ENCODE results near the gene ABCA7. TPM values are rescaled to one million over a fixed set of nuclear protein-coding genes. Genes with fewer than 3 reads are reported as not detected.
"Not testable (repeated sequence)": the region's sequence is repeated elsewhere in the genome, so short reads cannot be mapped to it uniquely, and the experiment has no call there.

The ABCA7 gene
- total RNA-seq, 1 experiment from 2014 or later, result 6.2 TPM

GRCh38 chr19:1014161-1015060 lies 25.5 kb upstream of the ABCA7 start:
- no peak for DNase-seq (ENCODE audit: low spot score)
- in situ Hi-C loops (cut with HindIII; ENCODE audit: low sequenced_read_pairs), result no loop called here

GRCh38 chr19:1015061-1015781 lies 24.7 kb upstream of the ABCA7 start:
- no peak for DNase-seq (ENCODE audit: low spot score)
- in situ Hi-C loops (cut with HindIII; ENCODE audit: low sequenced_read_pairs), result no loop called here

DNA sequence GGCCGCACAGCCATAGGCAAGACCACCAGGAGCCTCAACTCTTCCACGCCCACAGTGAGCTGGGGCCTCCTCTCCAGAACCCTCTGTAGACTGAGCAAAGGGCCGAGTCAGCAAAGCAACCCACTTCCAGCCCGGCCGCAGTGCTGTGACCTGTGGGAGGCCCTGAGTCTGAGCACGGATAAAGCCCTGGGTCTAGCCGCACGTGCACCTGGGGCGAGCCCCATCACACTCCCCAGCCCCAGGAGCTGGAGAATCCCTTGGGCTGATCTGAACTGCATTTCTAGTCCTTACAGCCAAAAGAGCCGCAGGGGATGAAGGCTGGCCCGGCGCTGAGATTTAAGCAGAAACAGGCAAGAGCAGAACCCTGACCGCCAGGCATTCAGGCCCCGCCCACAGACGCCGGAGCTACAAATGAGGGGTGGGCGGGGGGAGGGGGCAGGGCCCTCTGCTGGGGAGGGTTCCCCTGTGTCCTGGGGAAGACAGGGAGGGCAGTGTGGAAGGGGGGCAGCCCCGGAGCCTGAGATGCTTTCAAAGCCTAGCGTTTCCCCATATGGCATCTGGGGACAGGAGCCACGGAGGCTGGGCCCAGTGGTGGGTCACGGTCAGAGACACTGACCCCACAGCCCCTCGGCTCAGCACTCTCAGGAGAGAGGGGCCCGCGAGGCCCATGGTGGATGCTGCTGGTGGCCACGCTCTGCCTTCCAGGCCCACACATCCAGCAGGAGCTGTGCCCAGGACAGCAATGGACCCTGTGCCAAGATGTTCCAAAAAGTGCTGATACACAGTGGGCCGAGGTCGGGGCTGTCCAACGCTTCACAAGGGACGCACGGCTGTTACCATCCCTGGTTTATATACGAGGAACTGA lies 23.9 kb upstream of the ABCA7 start:
- in situ Hi-C loops (cut with HindIII; ENCODE audit: low sequenced_read_pairs), result no loop called here
- DNase-seq (ENCODE audit: low spot score), result peak; percentile 23

DNA sequence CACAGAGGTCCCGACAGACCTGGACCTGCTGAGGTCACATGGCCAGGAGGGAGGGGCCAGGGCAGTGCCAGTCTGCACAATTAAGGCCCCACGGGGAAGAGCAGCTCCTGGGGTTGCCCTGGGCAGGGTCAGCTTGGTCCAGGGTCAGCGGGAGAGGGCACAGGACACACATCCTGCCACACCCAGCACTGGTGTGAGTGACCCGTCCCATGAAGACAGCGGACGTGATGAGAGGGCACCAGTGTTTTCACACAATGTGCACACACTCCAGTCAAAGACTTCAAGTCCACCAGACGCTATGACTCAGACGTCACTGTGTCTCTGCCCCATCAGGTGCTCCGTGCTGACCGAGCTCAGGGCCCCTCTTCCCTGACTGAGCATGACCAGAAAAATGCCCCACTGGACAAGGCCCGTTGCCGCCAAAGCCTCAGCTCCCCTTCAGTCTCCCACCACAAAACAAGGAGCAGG lies 23.2 kb upstream of the ABCA7 start:
- in situ Hi-C loops (cut with HindIII; ENCODE audit: low sequenced_read_pairs), result no loop called here
- peak; percentile 25 for DNase-seq (ENCODE audit: low spot score)

DNA sequence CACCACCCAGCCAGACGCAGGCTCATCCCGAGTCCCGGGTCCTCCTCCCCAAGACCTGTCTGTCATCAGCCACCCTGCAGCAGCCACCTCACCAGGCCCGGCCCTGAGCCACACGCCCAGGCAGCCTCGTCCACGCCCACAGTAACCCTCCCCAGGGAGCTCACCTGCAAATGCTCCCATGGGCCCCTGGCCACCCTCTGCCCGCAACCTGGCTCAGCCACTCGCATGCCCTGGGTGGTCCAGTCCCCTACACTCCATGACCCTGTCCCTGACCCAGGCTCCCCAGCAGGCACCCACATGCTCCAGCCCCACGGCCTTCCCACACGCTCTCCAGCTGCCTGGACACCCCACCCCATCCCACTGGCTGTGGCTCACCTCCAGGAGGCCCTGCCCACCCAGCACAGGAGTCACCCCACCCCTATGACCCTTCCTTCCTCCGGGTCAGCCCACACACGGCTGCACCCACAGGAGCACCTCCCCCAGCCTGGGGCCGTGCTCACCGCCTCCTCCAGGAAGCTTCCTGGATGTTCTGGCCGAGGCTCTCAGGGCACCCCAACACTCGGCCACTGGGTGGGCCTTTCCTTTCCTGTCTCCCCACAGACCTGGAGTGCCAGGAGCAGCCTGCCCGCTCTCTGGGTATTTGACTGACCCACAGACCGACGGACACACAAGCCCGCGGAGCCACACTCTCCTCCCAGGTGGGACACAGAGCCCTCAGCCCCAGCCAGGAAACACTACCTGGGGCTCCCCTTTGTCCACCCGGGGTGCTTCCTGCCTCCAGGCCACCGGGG lies 22.6 kb upstream of the ABCA7 start:
- in situ Hi-C loops (cut with HindIII; ENCODE audit: low sequenced_read_pairs), result no loop called here
- no peak for DNase-seq (ENCODE audit: low spot score)

DNA sequence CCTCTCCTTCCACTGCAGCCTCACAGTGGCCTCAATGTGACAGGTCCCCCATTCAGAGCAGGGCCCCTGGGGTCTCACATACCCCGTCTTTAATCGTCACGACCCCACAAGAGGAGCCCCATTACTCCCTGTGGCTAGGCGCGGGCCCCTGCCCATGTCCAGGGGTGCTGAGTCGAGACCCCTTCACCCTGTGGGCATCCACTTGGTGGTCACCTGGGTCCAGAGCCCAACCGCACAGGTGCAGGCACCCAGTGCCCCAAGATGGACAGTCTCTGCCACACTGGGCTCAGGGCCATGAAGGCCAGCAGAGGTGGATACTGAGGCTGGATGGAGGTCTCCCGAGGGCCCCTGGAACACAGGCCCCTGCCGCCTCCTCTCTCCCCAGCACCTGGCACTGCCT lies 22.0 kb upstream of the ABCA7 start:
- in situ Hi-C loops (cut with HindIII; ENCODE audit: low sequenced_read_pairs), result no loop called here

DNA sequence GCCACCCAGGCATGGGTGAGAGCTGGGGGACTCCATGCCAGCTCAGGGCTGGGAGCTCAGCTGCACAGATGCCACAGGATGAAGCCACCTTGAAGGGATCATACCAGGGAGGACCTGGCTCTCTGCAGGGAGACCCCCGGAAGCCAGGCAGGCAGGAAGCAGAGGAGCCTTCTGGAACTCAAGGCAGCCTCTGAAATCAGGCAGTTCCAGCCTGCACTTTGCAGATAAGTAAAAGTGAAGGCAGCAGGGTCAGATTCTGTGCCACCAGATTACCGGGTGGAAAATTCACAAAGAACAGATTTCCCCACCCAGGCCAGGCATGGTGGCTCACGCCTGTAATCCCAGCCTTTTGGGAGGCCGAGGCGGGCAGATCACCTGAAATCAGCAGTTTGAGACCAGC lies 21.5 kb upstream of the ABCA7 start:
- DNase-seq (ENCODE audit: low spot score), result no peak
- in situ Hi-C loops (cut with HindIII; ENCODE audit: low sequenced_read_pairs), result no loop called here

More for the DNA sequence above, 22.0 kb upstream of the ABCA7 start:
- no peak for DNase-seq (ENCODE audit: low spot score)

- in situ Hi-C loops (cut with HindIII; ENCODE audit: low sequenced_read_pairs), result no loop called here
- DNase-seq (ENCODE audit: low spot score), result no peak
Observed at GRCh38 chr19:1018932-1019615, 20.8 kb upstream of the ABCA7 start.

DNA sequence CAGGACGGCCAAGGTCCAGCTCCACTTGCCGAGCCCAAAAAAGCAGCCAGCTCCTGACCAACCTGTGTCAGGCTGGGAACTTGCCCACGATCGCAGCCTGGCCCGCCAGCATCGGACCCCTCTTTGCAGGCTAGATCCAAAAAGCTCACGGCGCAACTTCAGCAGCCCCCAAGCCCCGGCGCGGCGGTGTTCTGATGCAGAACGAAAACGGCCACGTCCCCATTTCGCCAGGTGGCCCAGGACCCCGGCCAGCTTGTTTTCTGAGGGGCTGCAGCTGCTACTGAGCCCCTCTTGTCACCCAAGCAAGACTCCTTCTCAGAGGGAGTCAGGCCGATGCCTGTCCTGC lies 20.3 kb upstream of the ABCA7 start:
- in situ Hi-C loops (cut with HindIII; ENCODE audit: low sequenced_read_pairs), result no loop called here
- no peak for DNase-seq (ENCODE audit: low spot score)

GRCh38 chr19:1019980-1020867 lies 19.7 kb upstream of the ABCA7 start:
- in situ Hi-C loops (cut with HindIII; ENCODE audit: low sequenced_read_pairs), result no loop called here
- DNase-seq (ENCODE audit: low spot score), result no peak

- DNase-seq (ENCODE audit: low spot score), result peak; percentile 97
- in situ Hi-C loops (cut with HindIII; ENCODE audit: low sequenced_read_pairs), result no loop called here
Observed at GRCh38 chr19:1020868-1021425, 19.0 kb upstream of the ABCA7 start, which contains the start of gene TMEM259. Gene TMEM259 (minus strand): TSS chr19:1021123. CDS start chr19:1020996, 127 bp downstream.

GRCh38 chr19:1023883-1024188 lies 16.1 kb upstream of the ABCA7 start:
- in situ Hi-C loops (cut with HindIII; ENCODE audit: low sequenced_read_pairs), result not testable (repeated sequence)

GRCh38 chr19:1025080-1025479 lies 14.8 kb upstream of the ABCA7 start:
- DNase-seq (ENCODE audit: low spot score); in situ Hi-C loops (cut with HindIII; ENCODE audit: low sequenced_read_pairs): not testable (repeated sequence)

More at GRCh38 chr19:1023883-1024188, 16.1 kb upstream of the ABCA7 start:
- DNase-seq (ENCODE audit: low spot score), result not testable (repeated sequence)

GRCh38 chr19:1025960-1026782 lies 13.7 kb upstream of the ABCA7 start, which contains the start of gene CNN2:
Gene CNN2 (plus strand): TSS chr19:1026608. CDS start chr19:1026662, 54 bp downstream.
- DNase-seq (ENCODE audit: low spot score), result peak; percentile 33
- in situ Hi-C loops (cut with HindIII; ENCODE audit: low sequenced_read_pairs), result no loop called here

- DNase-seq (ENCODE audit: low spot score), result no peak
Observed at GRCh38 chr19:1026783-1027649, 12.9 kb upstream of the ABCA7 start.

More at GRCh38 chr19:1026783-1027649, 12.9 kb upstream of the ABCA7 start:
- in situ Hi-C loops (cut with HindIII; ENCODE audit: low sequenced_read_pairs), result no loop called here

Data from G401 (cell line).